BJ (cell line): Measurements from ENCODE around the gene CTSO. TPM values are rescaled to one million over a fixed set of nuclear protein-coding genes. Genes with fewer than 3 reads are reported as not detected.

ENCODE experiments used
- CTCF ChIA-PET: fragments of 350-600 bp; formaldehyde crosslinking; extraction: SDS; loops from one replicate; lab custom pipeline; 2021; ENCODE audit warnings: antibody characterized with exemption, inconsistent platforms; lab: Yijun Ruan, JAX
- POLR2A ChIA-PET: fragments of 300-600 bp; sonication (Branson Sonifier 250); formaldehyde crosslinking; extraction: SDS; loops from one replicate; lab custom pipeline; 2021; ENCODE audit warnings: antibody characterized with exemption; lab: Charles Lee
- DNase-seq: peaks from one replicate; pipeline ENCODE4 v3.0.0-alpha.2; 2011; ENCODE audit warnings: low read depth
- H3K27me3 ChIP-seq: 2 replicates; pipeline ENCODE4 v1.6.0; 2011; ENCODE audit warnings: low read length; ENCODE audit not compliant: control insufficient read depth, insufficient read depth
- H3K36me3 ChIP-seq: 2 replicates; pipeline ENCODE4 v1.5.1; 2011; ENCODE audit warnings: low read length; ENCODE audit not compliant: control insufficient read depth, insufficient read depth
- H3K4me3 ChIP-seq: 2 replicates; pipeline ENCODE4 v1.5.1; 2011; ENCODE audit warnings: low read depth, mild to moderate bottlenecking, control low read depth, low read length
- polyA plus RNA-seq: library from polyadenylated mRNA; depleted of rRNA; stranded (reverse); fragments of >200 nt; gene quantifications from 2 replicates; pipeline ENCODE4 v1.2.3, GENCODE V29; 2011
- TF ChIP-seq, protein P1 (sequence below): IDR thresholded peaks from 2 replicates; pipeline ENCODE4 v1.5.1; 2011; ENCODE audit warnings: low read depth, mild to moderate bottlenecking, control low read depth, inconsistent platforms, low read length, moderate library complexity; ENCODE audit not compliant: insufficient read depth

The CTSO gene
- polyA plus RNA-seq, 1 experiment = 7.8 TPM

DNA sequence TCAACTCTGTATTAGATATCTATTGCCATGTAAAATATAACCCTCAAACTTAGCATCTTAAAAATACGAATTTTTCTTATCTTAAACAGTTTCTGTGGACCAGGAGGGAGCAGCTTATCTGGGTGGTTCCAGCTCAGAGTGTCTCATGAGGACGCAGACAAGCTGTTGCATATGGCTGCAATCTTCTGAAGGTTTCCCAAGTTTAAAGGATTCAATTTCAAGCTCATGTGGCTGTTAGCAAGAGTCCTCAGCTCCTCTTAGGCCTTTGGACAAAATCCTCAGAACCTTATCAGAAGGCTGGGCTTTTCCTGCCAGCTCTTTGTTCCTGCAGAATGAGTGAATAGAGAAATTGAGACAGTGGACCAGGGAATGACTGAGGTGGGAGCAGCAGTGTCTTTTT, 2.8 kb upstream of the CTSO start:
- DNase-seq = no peak
- Histone ChIP-seq H3K27me3 (no peaks in the 10 kb centered on the region), H3K4me3 (no peak overlapping the region), H3K36me3 (no peaks in the 10 kb centered on the region)
- ChIA-PET POLR2A (no interaction called here), CTCF (interaction anchor here (1.1 to 1.9 kb wide), 3 partner anchors 16 to 213 kb away, joined by 3 to 4 read pairs (median 3); no protein-coding TSS in a partner anchor)
- TF ChIP-seq, protein P1, sequence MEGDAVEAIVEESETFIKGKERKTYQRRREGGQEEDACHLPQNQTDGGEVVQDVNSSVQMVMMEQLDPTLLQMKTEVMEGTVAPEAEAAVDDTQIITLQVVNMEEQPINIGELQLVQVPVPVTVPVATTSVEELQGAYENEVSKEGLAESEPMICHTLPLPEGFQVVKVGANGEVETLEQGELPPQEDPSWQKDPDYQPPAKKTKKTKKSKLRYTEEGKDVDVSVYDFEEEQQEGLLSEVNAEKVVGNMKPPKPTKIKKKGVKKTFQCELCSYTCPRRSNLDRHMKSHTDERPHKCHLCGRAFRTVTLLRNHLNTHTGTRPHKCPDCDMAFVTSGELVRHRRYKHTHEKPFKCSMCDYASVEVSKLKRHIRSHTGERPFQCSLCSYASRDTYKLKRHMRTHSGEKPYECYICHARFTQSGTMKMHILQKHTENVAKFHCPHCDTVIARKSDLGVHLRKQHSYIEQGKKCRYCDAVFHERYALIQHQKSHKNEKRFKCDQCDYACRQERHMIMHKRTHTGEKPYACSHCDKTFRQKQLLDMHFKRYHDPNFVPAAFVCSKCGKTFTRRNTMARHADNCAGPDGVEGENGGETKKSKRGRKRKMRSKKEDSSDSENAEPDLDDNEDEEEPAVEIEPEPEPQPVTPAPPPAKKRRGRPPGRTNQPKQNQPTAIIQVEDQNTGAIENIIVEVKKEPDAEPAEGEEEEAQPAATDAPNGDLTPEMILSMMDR = no peak

DNA sequence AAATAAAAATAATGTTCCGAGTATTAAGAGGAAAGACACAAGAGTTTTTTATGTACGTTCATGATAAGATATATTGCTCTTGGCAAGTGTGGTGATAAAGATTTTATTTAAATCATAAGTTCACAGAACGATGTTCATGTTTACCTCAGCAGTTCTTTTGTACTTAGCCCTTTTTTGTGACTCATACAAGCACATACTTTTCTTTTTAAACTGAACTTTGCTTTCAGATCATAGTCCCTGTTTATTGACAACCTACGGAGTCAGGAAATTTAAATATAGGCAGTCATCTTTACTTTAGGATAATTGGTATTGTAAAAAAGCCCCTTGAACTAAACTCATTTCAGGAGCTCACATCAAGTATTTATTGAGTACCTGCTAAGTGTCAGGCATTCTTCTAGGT, 1.3 kb upstream of the CTSO start:
- ChIA-PET CTCF (interaction anchor here (1.9 to 2.4 kb wide), 2 partner anchors 12 to 17 kb away, joined by 4 to 13 read pairs; no protein-coding TSS in a partner anchor), POLR2A (no interaction called here)
- Histone ChIP-seq H3K36me3 (no peaks in the 10 kb centered on the region), H3K4me3 (no peak overlapping the region), H3K27me3 (no peaks in the 10 kb centered on the region)
- TF ChIP-seq, protein P1 = no peak
- DNase-seq = no peak

DNA sequence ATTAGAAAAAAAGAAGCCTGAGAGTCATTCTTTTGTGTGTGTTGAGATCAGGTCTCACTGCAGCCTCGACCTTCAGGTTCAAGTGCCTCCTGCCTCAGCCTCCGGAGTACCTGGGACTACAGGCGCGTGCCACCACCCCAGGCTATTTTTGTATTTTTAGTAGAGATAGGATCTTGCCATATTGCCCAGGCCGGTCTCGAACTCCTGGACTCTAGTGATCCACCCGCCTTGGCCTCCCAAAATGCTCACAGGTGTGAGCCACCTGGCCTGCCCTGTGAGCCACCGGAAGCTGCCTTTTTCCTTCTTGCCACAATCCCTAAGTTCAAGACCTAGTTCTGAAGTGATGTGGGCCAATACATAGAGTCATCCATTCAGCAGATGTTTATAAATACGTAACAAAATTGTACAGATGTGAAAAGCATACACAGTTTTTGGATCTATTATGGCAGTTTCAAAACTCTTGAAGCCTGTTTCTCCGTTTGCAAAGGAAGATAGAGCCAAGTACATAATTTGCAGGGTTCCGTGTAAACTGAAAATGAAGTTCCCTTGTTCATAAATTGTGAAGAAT, 536 bp upstream of the CTSO start:
- CTCF ChIA-PET = interaction anchor here (0.7 to 4.0 kb wide), 10 partner anchors 10 to 550 kb away, joined by 3 to 47 read pairs (median 11); no protein-coding TSS in a partner anchor
- Histone ChIP-seq H3K4me3 (peak overlapping the region; percentile 64), H3K27me3 (no peaks in the 10 kb centered on the region), H3K36me3 (no peaks in the 10 kb centered on the region)
- TF ChIP-seq, protein P1 = no peak
- POLR2A ChIA-PET = no interaction called here
- no peak for DNase-seq

DNA sequence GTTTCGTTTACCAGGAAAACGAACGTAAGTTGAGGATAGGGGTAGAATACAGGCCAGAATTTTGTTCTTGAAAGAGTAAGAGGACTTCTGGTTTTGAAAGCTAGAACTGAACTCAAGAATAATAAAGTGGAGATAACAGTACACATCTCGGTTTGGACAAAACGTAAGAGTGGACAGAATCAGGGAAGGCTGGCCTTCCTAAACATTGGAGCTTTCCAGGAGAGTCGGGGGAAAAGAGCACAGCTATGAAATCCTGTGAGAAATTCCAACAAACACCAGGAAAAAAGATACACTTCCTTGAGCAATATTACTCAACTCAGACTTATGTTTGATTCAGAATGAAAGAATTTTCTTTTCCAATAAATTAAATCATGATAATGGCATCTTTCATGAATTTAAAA, 1.2 kb downstream of the CTSO start:
- Histone ChIP-seq H3K4me3 (no peak overlapping the region), H3K27me3 (no peaks in the 10 kb centered on the region), H3K36me3 (no peaks in the 10 kb centered on the region)
- TF ChIP-seq, protein P1 = no peak
- ChIA-PET POLR2A (interaction anchor here (0.7 kb wide), 1 partner anchor 238 kb away, joined by 3 read pairs; no protein-coding TSS in a partner anchor), CTCF (interaction anchor here (0.6 to 4.0 kb wide), 18 partner anchors 8 to 794 kb away, joined by 3 to 47 read pairs (median 4); no protein-coding TSS in a partner anchor)
- DNase-seq = no peak

DNA sequence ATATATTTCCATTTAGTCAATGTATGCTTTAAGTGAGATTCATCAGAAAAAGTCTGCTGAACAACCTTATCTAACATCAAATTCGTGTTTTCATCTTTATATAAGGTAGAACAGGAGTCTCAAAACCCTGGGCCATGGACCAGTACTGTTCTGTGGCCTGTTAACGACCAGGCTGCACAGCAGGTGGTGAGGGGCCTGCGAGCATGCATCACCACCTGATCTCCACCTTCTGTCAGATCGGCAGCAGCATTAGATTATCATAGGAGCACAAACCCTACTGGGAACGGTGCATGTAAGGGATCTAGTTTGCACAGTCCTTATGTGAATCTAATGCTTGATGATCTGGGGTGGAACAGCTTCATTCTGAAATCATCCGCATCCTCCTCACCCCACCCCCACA, 3.2 kb downstream of the CTSO start:
- POLR2A ChIA-PET = no interaction called here
- TF ChIP-seq, protein P1 = no peak
- no peaks in the 10 kb centered on the region for H3K36me3 ChIP-seq
- H3K27me3 ChIP-seq = no peaks in the 10 kb centered on the region
- H3K4me3 ChIP-seq = no peak overlapping the region
- CTCF ChIA-PET = interaction anchor here (0.7 to 0.8 kb wide), 2 partner anchors 9 to 140 kb away, joined by 3 to 4 read pairs; no protein-coding TSS in a partner anchor
- no peak for DNase-seq
